Kidney (tissue), 14 donors: Measurements from ENCODE around the gene LIMS2. TPM values are rescaled to one million over a fixed set of nuclear protein-coding genes. Genes with fewer than 3 reads are reported as not detected.

Source experiments
- DNase-seq, 5 donors: peaks; one replicate each; pipeline ENCODE4 v3.0.0-alpha.2; 2013 to 2020
- FAIRE-seq: peaks from 2 replicates; lab custom pipeline; 2012; peaks lifted over from hg19 to GRCh38; lab: Jason Lieb, UNC
- H3K27ac ChIP-seq, 2 donors: one replicate each; pipeline ENCODE4 v1.7.0; 2013; ENCODE audit warnings: low read depth in 2 of 2, low read length in 2 of 2, inconsistent platforms in 1 of 2
- H3K27me3 ChIP-seq: one replicate; pipeline ENCODE4 v1.7.1; 2013; ENCODE audit warnings: low read length, inconsistent platforms; ENCODE audit not compliant: control insufficient read depth, insufficient read depth
- H3K36me3 ChIP-seq, 3 donors: one replicate each; pipeline versions ENCODE4 v1.7.0 to v1.7.1; 2013; ENCODE audit warnings: low read length in 3 of 3, control low read depth in 1 of 3, inconsistent platforms in 1 of 3; ENCODE audit not compliant: insufficient read depth in 3 of 3, control insufficient read depth in 2 of 3
- H3K4me1 ChIP-seq, 3 donors: one replicate each; pipeline versions ENCODE4 v1.7.0 to v1.7.1; 2013; ENCODE audit warnings: low read length in 3 of 3, inconsistent platforms in 1 of 3, low read depth in 1 of 3; ENCODE audit not compliant: control insufficient read depth in 2 of 3, insufficient read depth in 2 of 3
- H3K4me3 ChIP-seq, 3 donors: one replicate each; pipeline versions ENCODE4 v1.7.0 to v1.8.1; 2013; ENCODE audit warnings: low read length in 3 of 3, control low read depth in 1 of 3, inconsistent platforms in 1 of 3
- H3K9ac ChIP-seq, 3 donors: one replicate each; pipeline versions ENCODE4 v1.7.0 to v1.7.1; 2013; ENCODE audit warnings: low read length in 3 of 3, control low read depth in 1 of 3, inconsistent platforms in 1 of 3
- H3K9me3 ChIP-seq, 3 donors: one replicate each; pipeline versions ENCODE4 v1.7.0 to v1.7.1; 2013; ENCODE audit warnings: low read length in 3 of 3, control low read depth in 1 of 3, inconsistent platforms in 1 of 3; ENCODE audit not compliant: control insufficient read depth in 2 of 3, insufficient read depth in 1 of 3
- intact Hi-C: fragments of 100-400 bp; cut with DNase I; formaldehyde crosslinking; loops from one replicate; pipeline ENCODE4 v1.11.1; 2022
- polyA plus RNA-seq: library from polyadenylated mRNA; stranded (reverse); fragments of 350-450 nt; fragmentation: Illumina TruSeq; extraction: RNeasy Lipid Tissue Mini Kit (QIAGEN cat#74804); gene quantifications from one replicate; pipeline ENCODE4 v1.2.3, GENCODE V29; 2014; ENCODE audit warnings: low read depth, low replicate concordance; ENCODE audit not compliant: insufficient read depth
- total RNA-seq: library from RNA; stranded (reverse); fragmentation: NEBNext Ultra II Directional; extraction: Animal tissue kit (Norgen Biotek cat#: 25700); gene quantifications from one replicate; pipeline ENCODE4 v1.2.1, GENCODE V29; 2021
- TF ChIP-seq, protein P1 (sequence below): IDR thresholded peaks from 3 replicates; pipeline ENCODE4 v1.5.1; 2012; ENCODE audit warnings: mild to moderate bottlenecking, moderate library complexity, borderline replicate concordance; ENCODE audit not compliant: insufficient read depth; ENCODE audit errors: extremely low read depth
- donor health status: control.
- donor health status: control.
- donor health status: control.
- donor health status: control.
- donor health status: control.
- donor health status: DM: yes; HTN: yes; CAD: no.
- donor health status: Normal renal cell carcinoma (clear cell type).

LIMS2 gene
- total and polyA plus RNA-seq, 2 donors from 2014 or later = 101 to 107 TPM

DNA sequence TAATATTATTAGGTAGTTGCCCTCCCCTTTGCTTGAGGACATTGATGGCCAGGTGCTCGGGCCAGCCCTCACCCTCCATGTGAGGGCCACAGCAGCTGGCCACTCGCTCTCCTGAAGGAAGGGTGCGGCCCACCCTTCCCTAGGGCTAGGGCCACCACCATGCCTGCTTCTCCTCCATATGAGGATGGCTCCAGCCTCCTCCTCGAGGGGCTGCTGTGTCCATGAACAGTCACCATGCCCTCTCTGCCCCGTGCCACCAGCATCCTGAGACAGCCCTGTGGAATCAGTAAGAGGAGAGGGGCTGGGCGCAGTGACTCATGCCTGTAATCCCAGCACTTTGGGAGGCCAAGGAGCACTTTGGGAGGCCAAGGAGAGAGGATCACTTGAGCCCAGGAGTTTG lies 27.0 kb downstream of the LIMS2 start:
- intact Hi-C loops = no loop called here
- H3K36me3 ChIP-seq = no peaks in the 10 kb centered on the region
- no peak overlapping the region for H3K27ac ChIP-seq
- H3K9me3 ChIP-seq = no peaks in the 10 kb centered on the region
- H3K9ac ChIP-seq = no peak overlapping the region
- H3K27me3 ChIP-seq = no peaks in the 10 kb centered on the region
- no peak overlapping the region for H3K4me3 ChIP-seq
- DNase-seq = peak in 1 of 5 donors; percentile 53
- FAIRE-seq = no peak
- TF ChIP-seq, protein P1, sequence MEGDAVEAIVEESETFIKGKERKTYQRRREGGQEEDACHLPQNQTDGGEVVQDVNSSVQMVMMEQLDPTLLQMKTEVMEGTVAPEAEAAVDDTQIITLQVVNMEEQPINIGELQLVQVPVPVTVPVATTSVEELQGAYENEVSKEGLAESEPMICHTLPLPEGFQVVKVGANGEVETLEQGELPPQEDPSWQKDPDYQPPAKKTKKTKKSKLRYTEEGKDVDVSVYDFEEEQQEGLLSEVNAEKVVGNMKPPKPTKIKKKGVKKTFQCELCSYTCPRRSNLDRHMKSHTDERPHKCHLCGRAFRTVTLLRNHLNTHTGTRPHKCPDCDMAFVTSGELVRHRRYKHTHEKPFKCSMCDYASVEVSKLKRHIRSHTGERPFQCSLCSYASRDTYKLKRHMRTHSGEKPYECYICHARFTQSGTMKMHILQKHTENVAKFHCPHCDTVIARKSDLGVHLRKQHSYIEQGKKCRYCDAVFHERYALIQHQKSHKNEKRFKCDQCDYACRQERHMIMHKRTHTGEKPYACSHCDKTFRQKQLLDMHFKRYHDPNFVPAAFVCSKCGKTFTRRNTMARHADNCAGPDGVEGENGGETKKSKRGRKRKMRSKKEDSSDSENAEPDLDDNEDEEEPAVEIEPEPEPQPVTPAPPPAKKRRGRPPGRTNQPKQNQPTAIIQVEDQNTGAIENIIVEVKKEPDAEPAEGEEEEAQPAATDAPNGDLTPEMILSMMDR = no peak
- H3K4me1 ChIP-seq = peaks cover 0 to 20% (median 6%) of the 10 kb centered on the region in 3 donors

DNA sequence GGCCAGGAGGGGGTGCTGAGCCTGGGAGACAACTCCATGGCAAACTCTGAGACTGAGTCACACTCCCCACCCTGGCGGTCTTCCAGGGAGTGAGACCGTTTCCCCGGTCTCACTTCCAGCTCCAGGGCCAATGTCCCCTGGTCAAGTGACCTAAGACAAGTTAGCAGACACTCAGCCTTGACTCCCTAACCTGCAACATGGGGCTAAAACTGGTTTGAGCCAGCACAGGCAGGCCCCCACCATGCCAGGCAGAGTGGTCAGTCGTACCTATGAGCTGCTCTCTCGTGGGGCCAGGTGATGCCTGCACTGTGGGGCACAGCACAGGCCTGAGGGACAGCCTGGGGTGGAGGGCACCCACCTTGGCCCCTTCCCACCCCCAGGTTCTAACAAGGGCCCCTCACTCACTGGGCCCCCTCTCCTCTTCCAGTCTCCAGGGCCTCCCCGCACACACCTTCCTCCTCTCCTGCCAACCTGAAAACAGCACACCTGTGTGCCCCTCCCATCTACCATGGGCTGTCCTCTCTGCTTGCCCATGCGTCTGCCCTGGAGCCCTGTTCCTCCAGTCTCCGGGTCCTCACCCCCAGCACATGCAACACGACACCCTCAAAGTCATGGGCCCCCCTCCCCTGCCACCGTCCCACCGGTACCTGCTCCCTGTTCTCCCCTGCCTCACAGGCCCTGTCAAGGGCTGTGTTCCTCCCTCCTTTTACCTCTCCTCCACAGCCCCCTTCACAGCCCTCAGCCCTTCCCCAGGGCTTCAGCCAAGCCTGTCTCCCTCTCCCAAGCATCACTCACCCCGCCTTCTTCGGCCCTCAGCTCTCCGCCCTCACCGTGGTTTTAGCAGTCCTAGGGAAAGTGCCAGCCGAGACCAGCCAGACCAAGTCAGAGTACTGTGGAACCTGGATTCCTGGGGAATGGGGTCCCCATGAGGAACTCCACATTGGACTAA lies 27.8 kb downstream of the LIMS2 start:
- FAIRE-seq = no peak
- DNase-seq = peak in 3 of 5 donors; percentile 40 to 87 (median 64)
- no peaks in the 10 kb centered on the region for H3K27me3 ChIP-seq
- H3K4me1 ChIP-seq = peaks cover 0 to 20% (median 6%) of the 10 kb centered on the region in 3 donors
- no peak overlapping the region for H3K9ac ChIP-seq
- no peak overlapping the region for H3K27ac ChIP-seq
- intact Hi-C loops = no loop called here
- H3K36me3 ChIP-seq = no peaks in the 10 kb centered on the region
- H3K4me3 ChIP-seq = no peak overlapping the region
- TF ChIP-seq, protein P1 = no peak
- H3K9me3 ChIP-seq = no peaks in the 10 kb centered on the region

DNA sequence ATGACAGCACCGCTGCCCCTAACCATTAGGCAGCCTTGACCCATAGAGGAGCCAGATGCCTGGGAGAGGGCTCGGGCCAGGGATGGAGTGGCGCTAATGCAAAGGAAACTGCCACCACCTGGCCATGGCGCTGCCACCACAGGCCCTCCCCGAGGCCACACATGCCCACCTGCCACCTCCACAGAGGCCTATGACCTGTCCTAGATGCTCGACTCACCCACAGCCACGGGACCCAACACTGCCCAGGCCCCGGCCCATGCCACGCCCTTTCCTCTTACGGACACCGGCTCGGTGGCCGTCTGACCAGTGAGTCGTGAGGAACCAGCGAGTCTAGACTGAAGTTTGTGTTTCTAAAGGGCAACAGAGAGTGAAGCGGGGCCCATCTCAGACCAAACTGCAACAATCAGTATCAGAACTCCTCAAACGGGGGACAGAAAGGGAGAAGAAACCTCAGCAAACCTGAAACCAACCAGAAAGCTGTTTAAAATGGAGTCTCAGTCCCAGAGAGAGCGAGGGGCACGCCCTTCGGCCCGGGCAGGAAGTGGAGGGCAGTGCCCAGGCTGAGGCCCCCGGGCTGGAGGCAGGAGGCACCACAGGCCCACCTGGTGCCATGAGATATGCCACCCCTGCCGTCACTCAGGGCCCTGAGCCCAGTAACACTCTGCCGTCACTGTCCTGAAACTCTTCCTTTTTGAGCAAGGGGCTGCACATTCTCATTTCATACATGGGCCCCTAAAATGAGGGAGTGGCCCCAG lies 28.7 kb downstream of the LIMS2 start:
- H3K4me3 ChIP-seq = no peak overlapping the region
- H3K4me1 ChIP-seq = peaks cover 0 to 18% (median 6%) of the 10 kb centered on the region in 3 donors
- intact Hi-C loops = no loop called here
- TF ChIP-seq, protein P1 = no peak
- H3K36me3 ChIP-seq = no peaks in the 10 kb centered on the region
- FAIRE-seq (no peak), DNase-seq (peak in 1 of 5 donors; percentile 77)
- peak overlapping the region in 1 of 2 donors; percentile 55 for H3K27ac ChIP-seq
- peak overlapping the region in 1 of 3 donors; percentile 19 for H3K9ac ChIP-seq
- H3K9me3 ChIP-seq = no peaks in the 10 kb centered on the region
- H3K27me3 ChIP-seq = no peaks in the 10 kb centered on the region
